ENCODE results near the gene NUP210. TPM values are rescaled to one million over a fixed set of nuclear protein-coding genes. Genes with fewer than 3 reads are reported as not detected.

NUP210 gene
- total RNA-seq (2016; rRNA removed; fragmentation: Illumina TruSeq; extraction: Trizol) (18.2 and 35.2 TPM in 2 replicates), polyA plus RNA-seq (2011; rRNA removed) (31.6 and 44.3 TPM in 2 replicates), polyA minus RNA-seq (2011; rRNA and poly(A)+ RNA removed; ENCODE audit: low replicate concordance) (104 and 110 TPM in 2 replicates), Bru-seq, nascent RNA (percentile 72 among the genes with signal in this experiment), BruChase-seq, experiment 1, labeled RNA remaining after a 6-hour chase (percentile 78 among the genes with signal in this experiment), BruChase-seq, experiment 2, labeled RNA remaining after a 2-hour chase (percentile 75 among the genes with signal in this experiment)
- total RNA-seq (2016; cell fraction: cytosol; rRNA removed; fragmentation: Illumina TruSeq; extraction: Trizol; ENCODE audit: low read depth): 2.4 and 3.0 TPM in 2 replicates
- total RNA-seq (2016; cell fraction: insoluble cytoplasmic fraction; rRNA removed; fragmentation: Illumina TruSeq; extraction: Trizol): 13.5 and 35.7 TPM in 2 replicates
- total RNA-seq (2016; cell fraction: membrane; rRNA removed; fragmentation: Illumina TruSeq; extraction: Trizol): 7.5 TPM in 2 replicates
- total RNA-seq (2016; cell fraction: nucleus; rRNA removed; fragmentation: Illumina TruSeq; extraction: Trizol): 48.2 and 58.1 TPM in 2 replicates
- 17.7 and 20.2 TPM in 2 replicates for polyA plus RNA-seq (2011; cell fraction: cytosol; rRNA removed)
- 105 and 126 TPM in 2 replicates for polyA plus RNA-seq (2011; cell fraction: nucleus; rRNA removed)
- polyA plus RNA-seq (2012): 34.3 and 44.8 TPM in 2 replicates
- 1.3 and 1.6 TPM in 2 replicates for polyA plus RNA-seq (2016; cell fraction: cytosol; fragmentation: Illumina TruSeq; extraction: Trizol; ENCODE audit: low read depth)
- polyA plus RNA-seq (2016; cell fraction: insoluble cytoplasmic fraction; fragmentation: Illumina TruSeq; extraction: Trizol; ENCODE audit: low read depth): 10.1 and 14.0 TPM in 2 replicates
- 2.8 and 3.5 TPM in 2 replicates for polyA plus RNA-seq (2016; cell fraction: membrane; fragmentation: Illumina TruSeq; extraction: Trizol; ENCODE audit: low read depth)
- 83.4 and 84.9 TPM in 2 replicates for polyA plus RNA-seq (2016; cell fraction: nucleus; fragmentation: Illumina TruSeq; extraction: Trizol; ENCODE audit: insufficient read depth, low read depth)
- polyA minus RNA-seq (2011; cell fraction: cytosol; rRNA and poly(A)+ RNA removed): 31.9 and 35.7 TPM in 2 replicates
- 50.5 and 60.3 TPM in 2 replicates for polyA minus RNA-seq (2011; cell fraction: nucleus; rRNA and poly(A)+ RNA removed)
- long read RNA-seq, experiment 1, partial matches to known transcripts: 5 of 20 reads
- long read RNA-seq, experiment 1, other reads (novel, unspliced or antisense): 15 of 20 reads
- long read RNA-seq, experiment 2, full-length matches to known transcripts: 14 of 71 reads
- long read RNA-seq, experiment 2, partial matches to known transcripts: 48 of 71 reads
- long read RNA-seq, experiment 2, other reads (novel, unspliced or antisense): 9 of 71 reads

DNA sequence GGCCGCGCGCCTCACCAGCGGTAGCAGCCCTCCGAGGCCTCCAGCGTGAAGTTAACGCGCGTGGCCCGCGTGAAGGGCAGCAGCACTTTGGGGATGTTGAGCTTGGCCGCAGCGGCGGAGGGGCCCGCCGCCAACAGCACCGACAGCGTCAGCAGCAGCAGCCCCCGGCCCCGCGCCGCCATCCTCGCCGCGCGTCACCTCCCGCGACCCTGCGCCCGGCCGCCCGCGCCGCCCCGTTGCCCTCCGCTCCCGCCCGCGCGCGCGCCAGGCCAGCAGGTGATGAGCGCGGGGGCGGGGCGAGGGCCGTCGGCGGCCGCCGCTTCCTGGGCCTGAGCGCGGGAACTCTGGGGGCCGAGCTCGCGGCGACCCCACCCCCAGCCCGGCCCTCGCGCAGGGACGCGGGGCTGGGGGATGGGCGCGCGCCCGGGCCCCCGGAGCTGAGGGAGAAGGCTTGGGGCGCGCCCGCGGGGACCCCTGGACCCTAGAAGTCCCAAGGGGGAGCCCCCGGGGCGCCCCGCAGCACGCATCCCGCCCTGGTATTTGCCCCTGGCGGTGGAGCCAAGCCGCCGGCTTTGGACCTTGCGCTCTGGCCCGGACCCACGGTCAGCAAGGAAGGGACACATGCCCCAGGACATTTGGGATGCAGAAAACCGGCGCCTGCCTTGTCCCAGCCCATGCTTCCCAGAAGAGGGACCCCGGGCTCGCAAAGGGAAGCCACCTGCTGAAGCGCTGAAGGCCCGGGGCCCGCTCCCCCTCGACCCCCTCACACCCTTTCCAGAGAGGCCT lies at the start of gene NUP210:
TSS of gene NUP210 (minus strand) at position 278 of the 786 bp plus-strand sequence. CDS start at position 182, 96 bp downstream.
- H3K9me3 ChIP-seq (ENCODE audit: low read length): no peaks in the 10 kb centered on the region
- ATAC-seq (peak; percentile 78), FAIRE-seq (no peak), DNase-seq (ENCODE audit: low spot score) (peak; percentile 50)
- H3K27ac ChIP-seq (ENCODE audit: extremely low read length, insufficient read depth, low read length): peak within 1 kb of the TSS; percentile 74
- POLR2A ChIA-PET: interaction anchor here (0.6 to 3.4 kb wide), 5 partner anchors 9 to 32 kb away, joined by 3 to 17 read pairs (median 4); no protein-coding TSS in a partner anchor
- H3K9ac ChIP-seq (ENCODE audit: insufficient read depth, low read depth, low read length): peak within 1 kb of the TSS; percentile 83
- CTCF ChIA-PET (ENCODE audit: low intra/inter-chr PET ratio, low total read pairs): interaction anchor here (1.0 to 1.1 kb wide), 2 partner anchors 32 to 41 kb away, joined by 3 to 5 read pairs; no protein-coding TSS in a partner anchor
- peak within 1 kb of the TSS; percentile 80 to 88 (median 85) for H3K4me3 ChIP-seq (replicated peaks in 1 of 3; ENCODE audit: insufficient read depth in 1 of 3, low read depth in 2 of 3, low read length in 3 of 3)
- intact Hi-C loops (cut with micrococcal nuclease; ENCODE audit: unreplicated experiment) (no loop called here), in situ Hi-C loops (cut with HindIII; ENCODE audit: extremely low pct_ligation_motif_present, low pct_unique_long_range_greater_than_20kb) (no loop called here)
- peaks cover 90% of the 10 kb centered on the region for H3K4me1 ChIP-seq (ENCODE audit: insufficient read depth, low read length)
- no peaks in the 10 kb centered on the region; a peak in 1 of 5 replicates for H3K27me3 ChIP-seq (ENCODE audit: control insufficient read depth in 1 of 2, insufficient read depth in 2 of 2, low read length in 2 of 2)
- no CpG with 5 or more reads among the region's 90 CpGs for WGBS (ENCODE audit: low lambda C conversion rate)
- peaks cover 1 to 8% of the 10 kb centered on the region in 2 experiments; a peak in 3 of 5 replicates for H3K36me3 ChIP-seq (replicated peaks in 1 of 2; ENCODE audit: control insufficient read depth in 1 of 2, insufficient read depth in 2 of 2, low read length in 2 of 2)
- no TSS peak for BruUV-seq (replicated peaks)
- no peaks in the 10 kb centered on the region for H4K20me1 ChIP-seq (ENCODE audit: insufficient read depth, low read length)
- H3K4me2 ChIP-seq (ENCODE audit: low read depth, low read length): peak within 1 kb of the TSS; percentile 90
- H3K79me2 ChIP-seq (ENCODE audit: insufficient read depth, low read length): peaks cover 48% of the 10 kb centered on the region
- H2AFZ ChIP-seq (ENCODE audit: low read length): no peak within 1 kb of the TSS
- TF ChIP-seq JDP2 (CRISPR knock-in tag; IDR thresholded peaks at IDR 0.05; ENCODE audit: borderline replicate concordance) (no peak), ARNT2 (CRISPR knock-in tag; IDR thresholded peaks at IDR 0.05; ENCODE audit: low read depth) (peak; percentile 55; the same call in 1 of the 2 replicates), REPIN1 (CRISPR knock-in tag; IDR thresholded peaks at IDR 0.05; ENCODE audit: borderline replicate concordance, low read depth) (no peak), ZBTB44 (CRISPR knock-in tag; IDR thresholded peaks at IDR 0.05) (no peak), ZNF644 (CRISPR knock-in tag; IDR thresholded peaks at IDR 0.05; ENCODE audit: low read depth) (no peak), ZBTB1 (CRISPR knock-in tag; IDR thresholded peaks at IDR 0.05; ENCODE audit: borderline replicate concordance) (no peak), ZNF333 (CRISPR knock-in tag; IDR thresholded peaks at IDR 0.05; ENCODE audit: borderline replicate concordance) (no peak), ZNF567 (CRISPR knock-in tag; IDR thresholded peaks at IDR 0.05; ENCODE audit: borderline replicate concordance) (no peak), ELF1 (CRISPR knock-in tag; IDR thresholded peaks at IDR 0.05) (no peak)
- TF ChIP-seq, protein P1, sequence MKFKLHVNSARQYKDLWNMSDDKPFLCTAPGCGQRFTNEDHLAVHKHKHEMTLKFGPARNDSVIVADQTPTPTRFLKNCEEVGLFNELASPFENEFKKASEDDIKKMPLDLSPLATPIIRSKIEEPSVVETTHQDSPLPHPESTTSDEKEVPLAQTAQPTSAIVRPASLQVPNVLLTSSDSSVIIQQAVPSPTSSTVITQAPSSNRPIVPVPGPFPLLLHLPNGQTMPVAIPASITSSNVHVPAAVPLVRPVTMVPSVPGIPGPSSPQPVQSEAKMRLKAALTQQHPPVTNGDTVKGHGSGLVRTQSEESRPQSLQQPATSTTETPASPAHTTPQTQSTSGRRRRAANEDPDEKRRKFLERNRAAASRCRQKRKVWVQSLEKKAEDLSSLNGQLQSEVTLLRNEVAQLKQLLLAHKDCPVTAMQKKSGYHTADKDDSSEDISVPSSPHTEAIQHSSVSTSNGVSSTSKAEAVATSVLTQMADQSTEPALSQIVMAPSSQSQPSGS (CRISPR knock-in tag; IDR thresholded peaks at IDR 0.05): no peak
- TF ChIP-seq, protein P2, sequence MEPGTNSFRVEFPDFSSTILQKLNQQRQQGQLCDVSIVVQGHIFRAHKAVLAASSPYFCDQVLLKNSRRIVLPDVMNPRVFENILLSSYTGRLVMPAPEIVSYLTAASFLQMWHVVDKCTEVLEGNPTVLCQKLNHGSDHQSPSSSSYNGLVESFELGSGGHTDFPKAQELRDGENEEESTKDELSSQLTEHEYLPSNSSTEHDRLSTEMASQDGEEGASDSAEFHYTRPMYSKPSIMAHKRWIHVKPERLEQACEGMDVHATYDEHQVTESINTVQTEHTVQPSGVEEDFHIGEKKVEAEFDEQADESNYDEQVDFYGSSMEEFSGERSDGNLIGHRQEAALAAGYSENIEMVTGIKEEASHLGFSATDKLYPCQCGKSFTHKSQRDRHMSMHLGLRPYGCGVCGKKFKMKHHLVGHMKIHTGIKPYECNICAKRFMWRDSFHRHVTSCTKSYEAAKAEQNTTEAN (CRISPR knock-in tag; conservative IDR thresholded peaks at IDR 0.05): no peak

Measured in HepG2 (cell line).